Anterior cingulate cortex (tissue), 58 donors: Measurements from ENCODE around the gene C2orf78.
"Not testable (repeated sequence)": the region's sequence is repeated elsewhere in the genome, so short reads cannot be mapped to it uniquely, and the experiment has no call there.

Source experiments
- DNase-seq, 58 donors: peaks; one replicate each; lab custom pipeline; 2025; lab: John Stamatoyannopoulos, UW

C2orf78 gene

GRCh38 chr2:73783883-73784282 lies at the start of gene C2orf78:
C2orf78 (plus strand) TSS chr2:73784183; CDS start chr2:73784310, 127 bp downstream.
- not testable (repeated sequence) for DNase-seq

GRCh38 chr2:73736378-73736777 lies 47.6 kb upstream of the C2orf78 start:
- DNase-seq: no peak

GRCh38 chr2:73736855-73737779 lies 46.9 kb upstream of the C2orf78 start, which contains the start of gene TPRKB:
TPRKB (minus strand) TSS chr2:73737345; CDS start chr2:73734569, 2,776 bp downstream.
- DNase-seq: peak; percentile 75 to 98 (median 93)

- no peak for DNase-seq
These were observed 44.9 kb upstream of the C2orf78 start for GRCh38 chr2:73739101-73739500.

GRCh38 chr2:73740767-73741166 lies 43.2 kb upstream of the C2orf78 start:
- DNase-seq: no peak

- no peak for DNase-seq
These were observed 37.7 kb upstream of the C2orf78 start for GRCh38 chr2:73746015-73746876.

GRCh38 chr2:73746877-73747208 lies 37.1 kb upstream of the C2orf78 start:
- no peak for DNase-seq

GRCh38 chr2:73749314-73749713 lies 34.7 kb upstream of the C2orf78 start:
- DNase-seq: no peak

- DNase-seq: not testable (repeated sequence)
These were observed 29.7 kb upstream of the C2orf78 start for GRCh38 chr2:73754332-73754731.

GRCh38 chr2:73759285-73759764 lies 24.7 kb upstream of the C2orf78 start:
- DNase-seq: peak in 1 of 58 donors; percentile 12

GRCh38 chr2:73759904-73760303 lies 24.1 kb upstream of the C2orf78 start:
- no peak for DNase-seq

GRCh38 chr2:73762571-73762970 lies 21.4 kb upstream of the C2orf78 start:
- no peak for DNase-seq

- no peak for DNase-seq
These were observed 19.0 kb upstream of the C2orf78 start for GRCh38 chr2:73764945-73765344.

- no peak for DNase-seq
These were observed 17.6 kb upstream of the C2orf78 start for GRCh38 chr2:73766349-73766748.

- no peak for DNase-seq
These were observed 17.0 kb upstream of the C2orf78 start for GRCh38 chr2:73766994-73767393.

- DNase-seq: no peak
These were observed 13.3 kb upstream of the C2orf78 start for GRCh38 chr2:73770725-73771124.

GRCh38 chr2:73772819-73773218 lies 11.2 kb upstream of the C2orf78 start:
- DNase-seq: no peak

GRCh38 chr2:73776381-73776780 lies 7.6 kb upstream of the C2orf78 start:
- DNase-seq: no peak

- DNase-seq: no peak
These were observed 7.0 kb upstream of the C2orf78 start for GRCh38 chr2:73776869-73777519.

- not testable (repeated sequence) for DNase-seq
These were observed 5.0 kb upstream of the C2orf78 start for GRCh38 chr2:73778867-73779466.
